ENCODE measurements around the gene LAMA3.

The LAMA3 gene

DNA sequence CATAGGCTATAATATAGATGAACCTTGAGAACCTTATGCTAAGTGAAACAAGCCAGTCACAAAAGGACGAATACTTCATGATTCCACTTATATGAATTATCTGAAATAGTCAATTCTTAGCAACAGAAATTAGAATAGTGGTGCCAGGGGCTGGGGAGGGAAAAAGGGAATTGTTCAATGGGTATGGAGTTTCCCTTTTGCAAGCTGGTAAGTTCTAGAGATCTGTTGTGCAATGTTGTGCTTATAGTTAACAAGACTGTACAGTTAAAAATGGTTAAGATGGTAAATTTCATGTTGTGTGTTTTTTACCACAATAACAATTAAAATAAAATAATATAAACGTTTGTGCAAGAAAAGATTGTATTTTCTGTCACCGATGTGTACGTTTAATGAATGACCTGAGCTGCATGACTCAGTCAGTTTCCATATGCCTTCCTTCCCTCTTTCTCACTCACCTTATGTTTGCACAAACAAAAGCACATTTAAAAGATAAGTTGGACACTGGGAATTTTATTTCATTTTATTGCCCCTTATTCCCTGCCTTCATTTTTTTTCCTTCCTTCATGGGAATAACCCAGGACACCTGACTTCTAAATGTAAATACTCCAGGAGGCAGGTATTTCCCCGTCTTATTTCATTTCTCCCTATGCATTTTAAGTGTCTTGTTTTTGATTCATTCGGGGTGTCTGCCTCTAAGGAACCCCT, 181.6 kb downstream of the LAMA3 start:
- no peak overlapping the region for H3K27ac ChIP-seq (ENCODE audit: low read length)
- H3K4me1 ChIP-seq (ENCODE audit: control insufficient read depth, insufficient read depth, low read length), result peaks cover 2% of the 10 kb centered on the region
- WGBS (ENCODE audit: insufficient coverage, insufficient read length), result no CpG with 5 or more reads among the region's 6 CpGs
- H3K27me3 ChIP-seq (ENCODE audit: control insufficient read depth, insufficient read depth, low read length), result no peaks in the 10 kb centered on the region
- no peak overlapping the region for H3K4me3 ChIP-seq (ENCODE audit: low read length)
- H3K9me3 ChIP-seq (ENCODE audit: control insufficient read depth, insufficient read depth, low read length), result no peaks in the 10 kb centered on the region
- H3K36me3 ChIP-seq (ENCODE audit: control insufficient read depth, insufficient read depth, low read length), result no peaks in the 10 kb centered on the region
- no peak for DNase-seq (ENCODE audit: low read depth, low spot score)

DNA sequence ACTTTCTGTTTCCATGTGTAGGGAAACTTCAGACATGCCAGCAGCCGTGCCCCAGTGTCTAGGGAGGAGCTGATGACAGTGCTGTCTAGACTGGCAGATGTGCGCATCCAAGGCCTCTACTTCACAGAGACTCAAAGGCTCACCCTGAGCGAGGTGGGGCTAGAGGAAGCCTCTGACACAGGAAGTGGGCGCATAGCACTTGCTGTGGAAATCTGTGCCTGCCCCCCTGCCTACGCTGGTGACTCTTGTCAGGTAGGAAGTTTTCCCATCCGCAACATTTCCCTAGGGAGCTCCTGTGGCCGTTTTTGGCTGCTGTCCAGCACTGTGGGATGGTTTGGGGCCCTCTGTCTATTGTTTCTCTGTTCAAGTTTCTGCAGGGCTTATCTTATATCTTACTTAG, 182.2 kb downstream of the LAMA3 start:
- DNase-seq (ENCODE audit: low read depth, low spot score), result no peak
- H3K4me3 ChIP-seq (ENCODE audit: low read length), result no peak overlapping the region
- H3K27ac ChIP-seq (ENCODE audit: low read length), result no peak overlapping the region
- no CpG with 5 or more reads among the region's 7 CpGs for WGBS (ENCODE audit: insufficient coverage, insufficient read length)
- peaks cover 2% of the 10 kb centered on the region for H3K4me1 ChIP-seq (ENCODE audit: control insufficient read depth, insufficient read depth, low read length)
- no peaks in the 10 kb centered on the region for H3K9me3 ChIP-seq (ENCODE audit: control insufficient read depth, insufficient read depth, low read length)
- H3K27me3 ChIP-seq (ENCODE audit: control insufficient read depth, insufficient read depth, low read length), result no peaks in the 10 kb centered on the region
- H3K36me3 ChIP-seq (ENCODE audit: control insufficient read depth, insufficient read depth, low read length), result no peaks in the 10 kb centered on the region

DNA sequence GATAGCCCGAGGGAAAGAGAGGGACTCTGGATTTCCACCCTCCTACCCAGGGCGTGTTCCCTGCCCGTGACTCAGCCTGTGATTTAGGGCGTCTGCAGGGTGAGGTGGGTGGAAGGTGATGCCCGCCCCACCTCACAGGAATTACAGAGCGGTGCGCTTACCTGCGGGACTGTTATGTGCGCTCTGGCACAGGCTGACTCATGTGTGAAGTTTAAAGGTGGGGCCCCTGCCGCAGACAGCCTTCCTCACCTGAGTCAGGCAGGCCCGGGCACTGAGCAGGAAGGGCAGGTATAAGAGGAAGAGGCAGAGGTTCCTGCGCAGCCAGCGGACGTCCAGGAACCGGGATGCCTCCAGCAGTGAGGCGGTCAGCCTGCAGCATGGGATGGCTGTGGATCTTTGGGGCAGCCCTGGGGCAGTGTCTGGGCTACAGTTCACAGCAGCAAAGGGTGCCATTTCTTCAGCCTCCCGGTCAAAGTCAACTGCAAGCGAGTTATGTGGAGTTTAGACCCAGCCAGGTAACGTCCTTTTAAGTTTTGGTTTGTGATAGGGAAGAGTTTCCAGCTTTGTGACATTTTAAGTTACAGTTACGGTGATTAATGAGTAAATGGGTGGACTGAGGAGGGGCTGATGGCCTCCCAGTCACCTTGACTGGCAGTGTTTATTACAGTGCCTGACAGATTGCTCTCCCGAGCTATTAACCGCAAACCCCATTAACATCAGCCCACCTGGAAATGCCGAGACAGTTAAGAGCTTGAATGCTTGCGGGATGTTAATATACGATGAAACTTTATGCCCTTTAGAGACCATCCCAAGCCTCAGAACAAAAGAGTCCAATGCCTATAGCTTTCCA, 183.7 kb downstream of the LAMA3 start:
- Histone ChIP-seq H3K36me3 (ENCODE audit: control insufficient read depth, insufficient read depth, low read length) (no peaks in the 10 kb centered on the region), H3K9me3 (ENCODE audit: control insufficient read depth, insufficient read depth, low read length) (no peaks in the 10 kb centered on the region), H3K4me1 (ENCODE audit: control insufficient read depth, insufficient read depth, low read length) (peaks cover 2% of the 10 kb centered on the region), H3K27me3 (ENCODE audit: control insufficient read depth, insufficient read depth, low read length) (no peaks in the 10 kb centered on the region), H3K4me3 (ENCODE audit: low read length) (no peak overlapping the region), H3K27ac (ENCODE audit: low read length) (no peak overlapping the region)
- no peak for DNase-seq (ENCODE audit: low read depth, low spot score)
- no CpG with 5 or more reads among the region's 25 CpGs for WGBS (ENCODE audit: insufficient coverage, insufficient read length)

DNA sequence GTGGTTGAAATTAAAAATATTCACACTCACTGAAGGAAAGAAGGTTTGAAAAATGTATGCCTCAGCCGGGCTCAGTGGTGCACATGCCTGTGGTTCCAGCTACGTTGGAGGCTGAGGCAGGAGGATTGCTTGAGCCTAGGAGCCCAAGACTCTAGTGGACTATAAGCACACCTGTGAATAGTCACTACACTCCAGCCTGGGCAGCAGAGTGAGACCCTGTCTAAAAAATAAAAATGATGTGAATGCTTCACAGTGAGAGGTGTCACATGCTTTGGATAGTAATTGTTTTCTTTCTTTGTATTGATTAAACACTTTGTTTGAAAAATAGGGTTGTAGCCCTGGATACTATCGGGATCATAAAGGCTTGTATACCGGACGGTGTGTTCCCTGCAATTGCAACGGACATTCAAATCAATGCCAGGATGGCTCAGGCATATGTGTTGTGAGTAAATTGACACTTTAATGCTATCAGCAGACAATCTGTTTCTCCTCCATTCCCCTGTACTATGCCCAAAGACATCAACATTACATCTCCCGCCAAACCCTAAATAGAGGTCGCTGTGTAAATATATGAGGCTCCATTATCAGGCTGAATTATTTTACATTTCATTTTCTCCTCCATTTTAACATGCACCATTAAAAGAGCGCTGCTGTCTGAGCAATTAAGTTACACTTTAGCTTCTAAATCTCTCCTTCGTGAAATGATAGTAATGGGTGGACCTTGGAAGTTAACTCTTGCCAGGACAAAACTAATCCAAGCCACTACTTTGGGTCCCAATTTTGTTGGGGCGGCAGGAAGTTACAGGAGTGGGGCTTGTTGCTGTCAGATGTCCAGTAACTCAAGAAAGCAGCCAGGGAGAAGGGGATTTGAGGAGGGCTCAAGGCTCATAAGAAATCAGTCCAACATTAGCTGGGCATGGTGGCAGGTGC, 187.0 kb downstream of the LAMA3 start:
- Histone ChIP-seq H3K27ac (ENCODE audit: low read length) (no peak overlapping the region), H3K27me3 (ENCODE audit: control insufficient read depth, insufficient read depth, low read length) (no peaks in the 10 kb centered on the region), H3K4me3 (ENCODE audit: low read length) (no peak overlapping the region), H3K9me3 (ENCODE audit: control insufficient read depth, insufficient read depth, low read length) (no peaks in the 10 kb centered on the region), H3K36me3 (ENCODE audit: control insufficient read depth, insufficient read depth, low read length) (no peaks in the 10 kb centered on the region), H3K4me1 (ENCODE audit: control insufficient read depth, insufficient read depth, low read length) (peaks cover 2% of the 10 kb centered on the region)
- DNase-seq (ENCODE audit: low read depth, low spot score), result no peak
- no CpG with 5 or more reads among the region's 11 CpGs for WGBS (ENCODE audit: insufficient coverage, insufficient read length)

DNA sequence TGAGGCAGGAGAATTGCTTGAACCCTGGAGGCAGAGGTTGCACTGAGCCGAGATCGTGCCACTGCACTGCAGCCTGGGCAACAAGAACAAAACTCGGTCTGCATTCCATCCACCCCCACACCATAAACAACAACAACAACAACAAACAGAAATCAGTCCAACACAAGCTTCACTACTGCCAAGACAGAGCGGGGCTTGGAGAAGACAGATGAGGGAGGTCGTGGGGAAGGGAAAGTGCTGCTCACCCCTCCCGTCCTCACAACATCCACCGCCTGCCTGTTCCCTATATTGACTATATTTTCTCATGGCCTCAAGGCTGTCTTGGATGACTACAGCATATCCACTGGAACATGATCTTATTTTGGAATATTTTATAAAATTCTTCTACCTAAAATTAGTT, 187.7 kb downstream of the LAMA3 start:
- DNase-seq (ENCODE audit: low read depth, low spot score), result no peak
- Histone ChIP-seq H3K27me3 (ENCODE audit: control insufficient read depth, insufficient read depth, low read length) (no peaks in the 10 kb centered on the region), H3K27ac (ENCODE audit: low read length) (no peak overlapping the region), H3K36me3 (ENCODE audit: control insufficient read depth, insufficient read depth, low read length) (no peaks in the 10 kb centered on the region), H3K4me3 (ENCODE audit: low read length) (no peak overlapping the region), H3K9me3 (ENCODE audit: control insufficient read depth, insufficient read depth, low read length) (no peaks in the 10 kb centered on the region), H3K4me1 (ENCODE audit: control insufficient read depth, insufficient read depth, low read length) (peaks cover 2% of the 10 kb centered on the region)
- no CpG with 5 or more reads among the region's 7 CpGs for WGBS (ENCODE audit: insufficient coverage, insufficient read length)

DNA sequence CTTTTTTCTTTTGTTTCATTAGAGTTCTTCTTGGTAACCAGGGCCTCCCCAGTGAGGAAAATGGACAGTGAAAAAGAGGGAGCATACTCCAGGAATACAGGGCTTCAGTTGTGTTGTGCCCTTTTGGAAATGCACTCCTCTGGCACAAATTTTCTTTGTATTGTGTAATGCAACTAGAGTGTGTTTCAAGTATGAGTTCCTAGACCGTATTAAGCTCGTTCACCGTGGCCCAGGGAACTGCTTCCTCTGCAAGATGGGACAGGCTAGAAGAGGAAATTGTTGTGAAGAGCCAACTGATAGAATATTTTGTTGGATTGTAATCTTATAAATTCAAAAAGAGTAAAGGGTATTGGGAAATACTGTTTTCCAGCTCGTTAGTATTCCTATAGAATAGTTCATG, 188.1 kb downstream of the LAMA3 start:
- H3K27ac ChIP-seq (ENCODE audit: low read length), result no peak overlapping the region
- no peak for DNase-seq (ENCODE audit: low read depth, low spot score)
- no peaks in the 10 kb centered on the region for H3K27me3 ChIP-seq (ENCODE audit: control insufficient read depth, insufficient read depth, low read length)
- no peaks in the 10 kb centered on the region for H3K36me3 ChIP-seq (ENCODE audit: control insufficient read depth, insufficient read depth, low read length)
- H3K4me1 ChIP-seq (ENCODE audit: control insufficient read depth, insufficient read depth, low read length), result peaks cover 2% of the 10 kb centered on the region
- H3K4me3 ChIP-seq (ENCODE audit: low read length), result no peak overlapping the region
- 100% methylated on average over 1 of the region's 4 CpGs for WGBS (ENCODE audit: insufficient coverage, insufficient read length)
- H3K9me3 ChIP-seq (ENCODE audit: control insufficient read depth, insufficient read depth, low read length), result no peaks in the 10 kb centered on the region

DNA sequence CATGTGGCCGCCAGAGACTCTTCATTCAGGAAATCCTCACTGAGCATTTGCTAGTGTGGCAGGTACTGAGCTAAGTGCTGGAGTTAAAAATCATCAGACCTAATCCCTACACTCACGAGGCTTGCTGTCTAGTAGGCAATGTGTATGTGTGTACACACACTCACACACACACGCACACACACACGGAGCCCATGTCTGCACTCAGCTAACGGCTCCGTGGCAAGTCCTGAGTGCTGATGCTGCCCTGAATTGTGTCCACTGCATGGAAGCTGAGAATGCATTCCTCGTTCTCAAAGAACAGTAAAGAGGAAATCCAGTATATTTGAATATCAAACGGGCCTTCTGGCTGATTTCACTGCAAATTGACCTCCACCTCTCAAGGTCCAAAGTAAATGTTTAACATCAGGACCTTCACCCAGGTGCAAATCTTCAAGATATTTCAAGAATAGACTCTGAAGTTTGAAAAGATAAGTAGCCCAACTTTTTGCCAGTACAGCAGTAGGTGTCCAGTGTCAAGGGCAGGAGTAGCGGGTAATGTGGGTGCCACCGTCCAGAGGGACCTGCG, 189.2 kb downstream of the LAMA3 start:
- DNase-seq (ENCODE audit: low read depth, low spot score), result no peak
- Histone ChIP-seq H3K27ac (ENCODE audit: low read length) (no peak overlapping the region), H3K27me3 (ENCODE audit: control insufficient read depth, insufficient read depth, low read length) (no peaks in the 10 kb centered on the region), H3K9me3 (ENCODE audit: control insufficient read depth, insufficient read depth, low read length) (no peaks in the 10 kb centered on the region), H3K4me3 (ENCODE audit: low read length) (no peak overlapping the region), H3K4me1 (ENCODE audit: control insufficient read depth, insufficient read depth, low read length) (no peaks in the 10 kb centered on the region), H3K36me3 (ENCODE audit: control insufficient read depth, insufficient read depth, low read length) (no peaks in the 10 kb centered on the region)
- no CpG with 5 or more reads among the region's 11 CpGs for WGBS (ENCODE audit: insufficient coverage, insufficient read length)

DNA sequence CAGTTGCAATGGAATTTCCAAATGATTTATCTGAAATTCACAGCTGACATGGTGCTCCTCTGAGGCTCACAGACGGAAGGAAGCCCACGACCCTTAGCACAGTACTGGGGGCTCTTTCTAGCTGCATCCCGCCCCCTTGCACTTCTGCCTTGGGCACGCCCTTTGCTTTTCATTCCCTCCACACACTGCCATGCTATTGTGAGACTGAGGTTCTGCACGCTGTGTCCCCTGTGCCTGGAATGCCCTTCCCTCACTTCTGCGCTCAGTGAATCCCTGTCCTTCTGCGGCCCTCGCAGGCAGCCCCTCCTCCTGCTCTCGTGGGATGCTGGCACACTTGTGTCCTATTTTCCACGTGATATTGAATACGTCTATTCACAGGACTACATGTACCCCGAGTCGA, 189.9 kb downstream of the LAMA3 start:
- Histone ChIP-seq H3K9me3 (ENCODE audit: control insufficient read depth, insufficient read depth, low read length) (no peaks in the 10 kb centered on the region), H3K27ac (ENCODE audit: low read length) (no peak overlapping the region), H3K27me3 (ENCODE audit: control insufficient read depth, insufficient read depth, low read length) (no peaks in the 10 kb centered on the region), H3K4me1 (ENCODE audit: control insufficient read depth, insufficient read depth, low read length) (no peaks in the 10 kb centered on the region), H3K36me3 (ENCODE audit: control insufficient read depth, insufficient read depth, low read length) (no peaks in the 10 kb centered on the region), H3K4me3 (ENCODE audit: low read length) (no peak overlapping the region)
- no CpG with 5 or more reads among the region's 13 CpGs for WGBS (ENCODE audit: insufficient coverage, insufficient read length)
- DNase-seq (ENCODE audit: low read depth, low spot score), result no peak

DNA sequence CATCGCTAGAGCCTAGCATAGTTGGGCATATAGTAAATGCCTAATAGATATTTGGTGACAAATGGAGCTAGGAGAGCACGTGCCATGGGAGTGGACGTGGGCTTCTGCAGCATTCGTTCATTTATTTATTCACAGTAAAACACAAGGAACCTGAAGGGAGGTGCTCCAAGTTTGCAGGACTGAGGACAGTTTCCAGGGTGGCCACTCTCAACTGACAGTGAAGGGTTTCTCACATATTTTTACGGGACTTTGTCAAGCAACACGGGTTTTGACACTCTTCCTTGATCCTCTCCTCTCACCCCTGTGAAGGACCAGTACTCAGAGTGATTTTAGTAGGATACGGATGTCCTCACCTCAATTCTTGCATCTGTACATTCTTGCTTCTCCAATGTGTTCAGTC, 190.3 kb downstream of the LAMA3 start:
- Histone ChIP-seq H3K4me3 (ENCODE audit: low read length) (no peak overlapping the region), H3K9me3 (ENCODE audit: control insufficient read depth, insufficient read depth, low read length) (no peaks in the 10 kb centered on the region), H3K36me3 (ENCODE audit: control insufficient read depth, insufficient read depth, low read length) (no peaks in the 10 kb centered on the region), H3K27me3 (ENCODE audit: control insufficient read depth, insufficient read depth, low read length) (no peaks in the 10 kb centered on the region), H3K4me1 (ENCODE audit: control insufficient read depth, insufficient read depth, low read length) (no peaks in the 10 kb centered on the region), H3K27ac (ENCODE audit: low read length) (no peak overlapping the region)
- WGBS (ENCODE audit: insufficient coverage, insufficient read length), result no CpG with 5 or more reads among the region's 7 CpGs
- DNase-seq (ENCODE audit: low read depth, low spot score), result no peak

DNA sequence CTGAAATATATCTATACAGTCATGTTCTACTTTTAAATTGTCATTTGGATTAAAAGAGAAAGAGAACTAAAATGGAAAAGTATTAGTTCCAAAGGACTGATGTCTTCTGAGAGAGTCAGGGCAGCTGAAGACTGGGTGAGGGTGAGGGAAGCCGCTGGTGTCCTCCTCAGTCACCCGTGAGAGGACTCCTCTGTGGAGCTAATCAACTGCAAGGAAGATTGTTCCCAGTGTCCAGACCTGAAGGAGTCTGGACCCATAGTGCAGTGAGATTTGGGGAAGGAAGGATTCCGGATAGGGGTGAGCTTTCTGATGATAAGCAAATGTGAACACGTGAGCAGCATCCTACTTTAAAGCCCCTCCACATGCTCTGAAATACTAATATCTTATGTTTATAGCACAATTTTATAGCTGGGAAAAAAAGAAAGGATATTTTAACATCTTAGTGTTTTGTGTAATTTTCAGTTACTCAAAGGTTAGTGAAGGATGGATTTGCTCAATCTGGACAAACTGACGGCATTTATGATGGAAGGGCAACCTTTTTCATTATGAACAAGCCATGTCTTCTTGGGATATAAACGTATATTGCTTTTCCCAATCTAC, 190.8 kb downstream of the LAMA3 start:
- Histone ChIP-seq H3K4me1 (ENCODE audit: control insufficient read depth, insufficient read depth, low read length) (peaks cover 2% of the 10 kb centered on the region; the same call in 1 of the 2 replicates), H3K27me3 (ENCODE audit: control insufficient read depth, insufficient read depth, low read length) (no peaks in the 10 kb centered on the region), H3K4me3 (ENCODE audit: low read length) (no peak overlapping the region), H3K9me3 (ENCODE audit: control insufficient read depth, insufficient read depth, low read length) (no peaks in the 10 kb centered on the region), H3K36me3 (ENCODE audit: control insufficient read depth, insufficient read depth, low read length) (no peaks in the 10 kb centered on the region), H3K27ac (ENCODE audit: low read length) (no peak overlapping the region)
- no CpG with 5 or more reads among the region's 6 CpGs for WGBS (ENCODE audit: insufficient coverage, insufficient read length)
- no peak for DNase-seq (ENCODE audit: low read depth, low spot score)
